SK-N-MC (cell line): ENCODE data around the gene RPUSD3.
"Not testable (repeated sequence)": the region's sequence is repeated elsewhere in the genome, so short reads cannot be mapped to it uniquely, and the experiment has no call there.

Experiments
- EZH2 ChIP-seq: fragments of 200-600 bp; sonication (generic); IDR thresholded peaks from one replicate; pipeline ENCODE4 v1.6.1; 2017; ENCODE audit warnings: antibody characterized with exemption
- FOXP2 ChIP-seq: optimal IDR thresholded peaks from 2 replicates; pipeline ENCODE3; 2011; ENCODE audit warnings: mild to moderate bottlenecking, moderate library complexity; ENCODE audit not compliant: insufficient read depth; ENCODE audit errors: extremely low read length, control extremely low read depth
- POLR2AphosphoS5 ChIP-seq: IDR thresholded peaks from 2 replicates; pipeline ENCODE4 v1.6.1; 2012; ENCODE audit warnings: mild to moderate bottlenecking, low read depth, low read length, borderline replicate concordance

DNA sequence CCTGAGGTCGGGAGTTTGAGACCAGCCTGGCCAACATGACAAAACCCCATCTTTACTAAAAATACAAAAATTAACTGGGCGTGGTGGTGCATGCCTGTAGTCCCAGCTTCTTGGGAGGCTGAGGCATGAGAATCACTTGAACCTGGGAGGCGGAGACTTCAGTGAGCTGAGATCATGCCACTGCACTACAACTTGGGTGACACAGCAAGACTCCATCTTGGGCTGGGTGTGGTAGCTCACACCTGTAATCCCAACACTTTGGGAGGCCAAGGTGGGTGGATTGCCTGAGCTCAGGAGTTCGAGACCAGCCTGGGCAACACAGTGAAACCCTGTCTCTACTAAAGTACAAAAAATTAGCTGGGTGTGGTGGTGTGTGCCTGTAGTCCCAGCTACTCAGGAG, 32.4 kb upstream of the RPUSD3 start:
- not testable (repeated sequence) for TF ChIP-seq EZH2, POLR2AphosphoS5, FOXP2
